Measurements from ENCODE around the gene CHIA. TPM values are rescaled to one million over a fixed set of nuclear protein-coding genes. Genes with fewer than 3 reads are reported as not detected.

The CHIA gene
- total RNA-seq, 6 donors from 2014 or later: 1.1 to 207 (median 18.9) TPM; not detected in 1

DNA sequence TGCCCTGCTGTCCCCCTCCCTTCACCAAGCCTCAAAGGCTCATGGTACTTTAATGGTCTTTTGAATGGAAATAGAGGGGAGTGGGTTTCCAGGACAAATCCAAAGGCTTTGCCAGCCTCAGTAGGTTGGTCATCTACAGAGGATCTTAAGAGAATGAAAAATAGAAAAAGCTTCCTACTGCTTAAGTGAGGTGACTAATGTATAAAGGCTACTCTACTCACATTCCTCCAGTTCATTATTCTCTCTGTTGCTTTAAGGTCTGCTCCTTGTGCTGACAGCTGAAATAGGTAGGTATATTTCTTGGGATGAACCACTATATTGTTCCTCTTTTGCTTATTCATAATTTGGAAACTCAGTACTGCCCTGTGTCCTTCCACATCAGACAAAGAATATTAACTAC is 10.4 kb upstream of the CHIA start:
- Histone ChIP-seq H3K9me3 (no peaks in the 10 kb centered on the region), H3K27ac (peak overlapping the region in 1 of 4 donors; percentile 24)
- TF ChIP-seq EP300 (IDR thresholded peaks at IDR 0.05): no peak
- TF ChIP-seq POLR2A (IDR thresholded peaks at IDR 0.05): no peak
- TF ChIP-seq, protein P1, sequence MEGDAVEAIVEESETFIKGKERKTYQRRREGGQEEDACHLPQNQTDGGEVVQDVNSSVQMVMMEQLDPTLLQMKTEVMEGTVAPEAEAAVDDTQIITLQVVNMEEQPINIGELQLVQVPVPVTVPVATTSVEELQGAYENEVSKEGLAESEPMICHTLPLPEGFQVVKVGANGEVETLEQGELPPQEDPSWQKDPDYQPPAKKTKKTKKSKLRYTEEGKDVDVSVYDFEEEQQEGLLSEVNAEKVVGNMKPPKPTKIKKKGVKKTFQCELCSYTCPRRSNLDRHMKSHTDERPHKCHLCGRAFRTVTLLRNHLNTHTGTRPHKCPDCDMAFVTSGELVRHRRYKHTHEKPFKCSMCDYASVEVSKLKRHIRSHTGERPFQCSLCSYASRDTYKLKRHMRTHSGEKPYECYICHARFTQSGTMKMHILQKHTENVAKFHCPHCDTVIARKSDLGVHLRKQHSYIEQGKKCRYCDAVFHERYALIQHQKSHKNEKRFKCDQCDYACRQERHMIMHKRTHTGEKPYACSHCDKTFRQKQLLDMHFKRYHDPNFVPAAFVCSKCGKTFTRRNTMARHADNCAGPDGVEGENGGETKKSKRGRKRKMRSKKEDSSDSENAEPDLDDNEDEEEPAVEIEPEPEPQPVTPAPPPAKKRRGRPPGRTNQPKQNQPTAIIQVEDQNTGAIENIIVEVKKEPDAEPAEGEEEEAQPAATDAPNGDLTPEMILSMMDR (IDR thresholded peaks at IDR 0.05): no peak
- no peak for TF ChIP-seq POLR2AphosphoS5 (IDR thresholded peaks at IDR 0.05)

DNA sequence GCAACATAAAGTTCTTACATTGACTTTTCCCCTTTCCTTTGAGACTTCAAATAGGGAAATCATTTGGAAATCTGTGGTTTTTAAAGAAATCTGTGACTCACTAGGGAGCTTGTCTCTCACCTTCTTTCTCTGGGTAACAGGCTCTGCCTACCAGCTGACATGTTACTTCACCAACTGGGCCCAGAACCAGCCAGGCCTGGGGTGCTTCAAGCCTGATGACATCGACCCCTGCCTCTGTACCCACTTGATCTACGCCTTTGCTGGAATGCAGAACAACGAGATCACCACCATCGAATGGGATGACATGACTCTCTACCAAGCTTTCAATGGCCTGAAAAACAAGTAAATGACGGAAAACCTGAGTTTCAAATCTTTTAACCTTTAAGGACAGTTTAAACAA is 9.2 kb upstream of the CHIA start:
- Histone ChIP-seq H3K27ac (no peak overlapping the region), H3K36me3 (no peaks in the 10 kb centered on the region), H3K4me3 (peak overlapping the region in 1 of 4 donors; percentile 17), H3K27me3 (no peaks in the 10 kb centered on the region), H3K9me3 (no peaks in the 10 kb centered on the region), H3K4me1 (peaks cover 0 to 5% (median 0%) of the 10 kb centered on the region in 4 donors)
- WGBS, 2 donors: 52 to 72% methylated on average over 5 of the region's 5 CpGs
- DNase-seq (peak in 1 of 2 donors; percentile 40), ATAC-seq (ENCODE audit: low FRiP score in 2 of 2) (peak; percentile 38 to 49)
- no peak for TF ChIP-seq POLR2AphosphoS5 (IDR thresholded peaks at IDR 0.05)
- TF ChIP-seq EP300 (IDR thresholded peaks at IDR 0.05): no peak
- no peak for TF ChIP-seq POLR2A (IDR thresholded peaks at IDR 0.05)
- TF ChIP-seq, protein P1 (IDR thresholded peaks at IDR 0.05): no peak

More for the DNA sequence above, 10.4 kb upstream of the CHIA start:
- H3K27me3 ChIP-seq: no peaks in the 10 kb centered on the region
- no peaks in the 10 kb centered on the region for H3K36me3 ChIP-seq
- peak overlapping the region in 1 of 4 donors; percentile 17 for H3K4me3 ChIP-seq
- H3K4me1 ChIP-seq: no peaks in the 10 kb centered on the region
- DNase-seq (no peak), ATAC-seq (ENCODE audit: low FRiP score in 2 of 2) (no peak)

DNA sequence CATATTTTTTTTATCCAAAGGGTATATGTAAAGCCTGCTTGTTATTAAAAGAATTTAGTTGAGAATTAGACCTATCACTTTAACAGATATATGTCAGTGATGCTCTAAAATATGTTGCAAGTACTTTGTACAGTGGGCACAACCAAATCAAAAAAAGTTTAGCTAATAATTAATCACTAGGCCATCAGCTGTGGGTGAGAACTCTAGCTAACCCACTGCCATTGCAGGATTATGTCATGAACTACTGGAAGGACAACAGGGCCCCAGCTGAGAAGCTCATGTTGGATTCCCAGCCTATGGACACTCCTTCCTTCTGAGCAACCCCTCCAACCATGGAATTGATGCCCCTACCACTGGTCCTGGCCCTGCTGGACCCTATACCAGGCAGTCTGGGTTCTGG is 6.8 kb upstream of the CHIA start:
- TF ChIP-seq POLR2AphosphoS5 (IDR thresholded peaks at IDR 0.05) (no peak), EP300 (IDR thresholded peaks at IDR 0.05) (no peak), POLR2A (IDR thresholded peaks at IDR 0.05) (no peak)
- TF ChIP-seq, protein P1 (IDR thresholded peaks at IDR 0.05): no peak
- no peak for ATAC-seq (ENCODE audit: low FRiP score in 2 of 2)
- H3K36me3 ChIP-seq: no peaks in the 10 kb centered on the region

DNA sequence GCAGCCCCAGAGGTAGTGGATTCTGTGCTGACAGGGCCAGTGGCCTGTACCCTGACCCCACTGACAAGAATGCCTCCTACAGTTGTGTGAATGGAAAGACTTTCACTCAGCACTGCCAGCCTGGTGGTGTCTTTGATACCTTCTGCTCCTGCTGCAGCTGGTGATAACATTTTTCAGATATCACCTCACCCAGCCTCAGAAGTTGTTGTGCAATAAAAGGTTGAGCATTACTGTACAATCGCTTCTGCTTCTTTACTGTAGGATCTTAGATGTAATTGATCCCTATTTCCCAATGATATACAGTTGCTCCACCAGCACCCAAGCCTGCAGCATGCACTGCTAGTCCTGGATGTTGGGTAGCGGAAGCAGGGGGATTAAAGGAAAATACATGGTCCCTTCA is 4.8 kb upstream of the CHIA start:
- TF ChIP-seq POLR2AphosphoS5 (IDR thresholded peaks at IDR 0.05): no peak
- TF ChIP-seq, protein P1 (IDR thresholded peaks at IDR 0.05): no peak
- TF ChIP-seq POLR2A (IDR thresholded peaks at IDR 0.05): no peak
- TF ChIP-seq EP300 (IDR thresholded peaks at IDR 0.05): no peak
- Histone ChIP-seq H3K4me3 (no peak overlapping the region), H3K36me3 (no peaks in the 10 kb centered on the region), H3K9me3 (no peaks in the 10 kb centered on the region), H3K27ac (no peak overlapping the region), H3K4me1 (peaks cover 0 to 5% (median 0%) of the 10 kb centered on the region in 4 donors), H3K27me3 (no peaks in the 10 kb centered on the region)
- DNase-seq (no peak), ATAC-seq (ENCODE audit: low FRiP score in 2 of 2) (no peak)
- WGBS, 2 donors: 69 to 84% methylated on average over 2 of the region's 2 CpGs

More for the DNA sequence above, 6.8 kb upstream of the CHIA start:
- Histone ChIP-seq H3K27ac (no peak overlapping the region), H3K9me3 (no peaks in the 10 kb centered on the region), H3K27me3 (no peaks in the 10 kb centered on the region), H3K4me3 (no peak overlapping the region), H3K4me1 (peaks cover 0 to 5% (median 0%) of the 10 kb centered on the region in 4 donors)
- no peak for DNase-seq

DNA sequence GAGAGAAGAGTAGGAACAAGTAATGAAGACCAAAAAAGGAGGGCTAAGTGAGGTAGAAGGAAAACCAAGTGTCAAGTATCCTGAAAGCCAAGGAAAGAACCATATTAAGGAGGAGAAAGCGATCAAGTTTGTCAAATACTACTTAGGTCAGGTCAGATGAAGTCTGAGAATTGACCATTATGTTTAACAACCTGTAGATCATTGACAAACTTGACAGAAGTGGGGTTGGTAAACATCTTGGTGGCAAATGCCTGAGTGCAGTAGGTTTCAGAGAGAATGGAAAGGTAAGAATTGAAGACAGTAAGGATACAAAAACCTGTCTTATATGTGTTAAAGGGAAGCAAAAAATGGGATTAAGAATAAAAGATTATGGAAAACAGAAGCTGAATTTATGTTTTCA is 3.7 kb upstream of the CHIA start:
- Histone ChIP-seq H3K4me1 (peaks cover 0 to 5% (median 0%) of the 10 kb centered on the region in 4 donors), H3K4me3 (no peak overlapping the region), H3K27me3 (no peaks in the 10 kb centered on the region), H3K36me3 (no peaks in the 10 kb centered on the region), H3K9me3 (no peaks in the 10 kb centered on the region), H3K27ac (no peak overlapping the region)
- 0 to 49% methylated on average over 1 of the region's 1 CpG for WGBS, 2 donors
- DNase-seq (no peak), ATAC-seq (ENCODE audit: low FRiP score in 2 of 2) (peak in 1 of 2 donors; percentile 29)
- TF ChIP-seq, protein P1 (IDR thresholded peaks at IDR 0.05): no peak
- peak in 1 of 4 donors; percentile 72 for TF ChIP-seq EP300 (IDR thresholded peaks at IDR 0.05)
- no peak for TF ChIP-seq POLR2AphosphoS5 (IDR thresholded peaks at IDR 0.05)
